ENCODE measurements around the gene GAGE10. TPM values are rescaled to one million over a fixed set of nuclear protein-coding genes. Genes with fewer than 3 reads are reported as not detected.
"Not testable (repeated sequence)": the region's sequence is repeated elsewhere in the genome, so short reads cannot be mapped to it uniquely, and the experiment has no call there.

Gene GAGE10
- total RNA-seq, 1 experiment from 2014 or later = not detected

GRCh38 chrX:49276207-49276606, 27.2 kb upstream of the GAGE10 start:
- DNase-seq (ENCODE audit: low spot score) = no peak

- no peak for DNase-seq (ENCODE audit: low spot score)
These were observed 26.5 kb upstream of the GAGE10 start for GRCh38 chrX:49276671-49277534.

GRCh38 chrX:49277535-49277830, 26.0 kb upstream of the GAGE10 start:
- no peak for DNase-seq (ENCODE audit: low spot score)

GRCh38 chrX:49278081-49278480, 25.4 kb upstream of the GAGE10 start:
- DNase-seq (ENCODE audit: low spot score) = no peak

GRCh38 chrX:49282647-49283011, 20.8 kb upstream of the GAGE10 start:
- DNase-seq (ENCODE audit: low spot score) = peak; percentile 4

- DNase-seq (ENCODE audit: low spot score) = no peak
These were observed 19.2 kb upstream of the GAGE10 start for GRCh38 chrX:49284212-49284611.

- DNase-seq (ENCODE audit: low spot score) = no peak
These were observed 17.3 kb upstream of the GAGE10 start for GRCh38 chrX:49286136-49286535.

GRCh38 chrX:49286581-49286980, 16.9 kb upstream of the GAGE10 start:
- DNase-seq (ENCODE audit: low spot score) = no peak

GRCh38 chrX:49287665-49288064, 15.8 kb upstream of the GAGE10 start:
- DNase-seq (ENCODE audit: low spot score) = no peak

- DNase-seq (ENCODE audit: low spot score) = no peak
These were observed 13.2 kb upstream of the GAGE10 start for GRCh38 chrX:49290215-49290614.

- DNase-seq (ENCODE audit: low spot score) = peak; percentile 47
These were observed 11.7 kb upstream of the GAGE10 start for GRCh38 chrX:49291615-49292337.

- DNase-seq (ENCODE audit: low spot score) = no peak
These were observed 10.8 kb upstream of the GAGE10 start for GRCh38 chrX:49292400-49293362.

- DNase-seq (ENCODE audit: low spot score) = not testable (repeated sequence)
These were observed 4.2 kb upstream of the GAGE10 start for GRCh38 chrX:49299293-49299692.

GRCh38 chrX:49300703-49301102, 2.7 kb upstream of the GAGE10 start:
- no peak for DNase-seq (ENCODE audit: low spot score)

GRCh38 chrX:49307775-49308174, 4.3 kb downstream of the GAGE10 start:
- DNase-seq (ENCODE audit: low spot score) = not testable (repeated sequence)

GRCh38 chrX:49308604-49309269, 5.3 kb downstream of the GAGE10 start:
- no peak for DNase-seq (ENCODE audit: low spot score)

GRCh38 chrX:49309401-49309981, 6.0 kb downstream of the GAGE10 start:
- peak; percentile 1 for DNase-seq (ENCODE audit: low spot score)

- DNase-seq (ENCODE audit: low spot score) = no peak
These were observed 6.9 kb downstream of the GAGE10 start for GRCh38 chrX:49310371-49310770.

GRCh38 chrX:49312176-49312575, 8.7 kb downstream of the GAGE10 start:
- DNase-seq (ENCODE audit: low spot score) = no peak

GRCh38 chrX:49316085-49316484, 12.6 kb downstream of the GAGE10 start:
- no peak for DNase-seq (ENCODE audit: low spot score)

- not testable (repeated sequence) for DNase-seq (ENCODE audit: low spot score)
These were observed 18.3 kb downstream of the GAGE10 start, which contains the start of gene GAGE12J for GRCh38 chrX:49321737-49322136. Gene GAGE12J, plus strand, starts transcription at chrX:49322037. Its CDS starts 1,157 bp downstream, at chrX:49323194.
